WERI-Rb-1 (cell line): Measurements from ENCODE around the gene VSTM2B.

Experiments used
- DNase-seq: peaks from one replicate; pipeline ENCODE4 v3.0.0-alpha.2; 2020
- H3K27ac ChIP-seq: fragments of 250-450 bp; sonication (Bioruptor Pico); 2 replicates; pipeline ENCODE4 v1.5.1; 2020; ENCODE audit warnings: mild to moderate bottlenecking, moderate library complexity
- H3K27me3 ChIP-seq: fragments of 250-450 bp; sonication (Bioruptor Pico); 2 replicates; pipeline ENCODE4 v1.5.1; 2021; ENCODE audit warnings: mild to moderate bottlenecking, low read depth, moderate library complexity; ENCODE audit not compliant: insufficient read depth, severe bottlenecking
- H3K36me3 ChIP-seq: fragments of 250-450 bp; sonication (Bioruptor Pico); 2 replicates; pipeline ENCODE4 v1.5.1; 2020; ENCODE audit warnings: mild to moderate bottlenecking, moderate library complexity
- H3K4me3 ChIP-seq: 2 replicates; pipeline ENCODE4 v1.5.1; 2011; ENCODE audit warnings: low read depth, mild to moderate bottlenecking, control low read depth, low read length
- H3K9me3 ChIP-seq: fragments of 250-450 bp; sonication (Bioruptor Pico); 2 replicates; pipeline ENCODE4 v1.5.1; 2021; ENCODE audit warnings: mild to moderate bottlenecking, moderate library complexity; ENCODE audit not compliant: severe bottlenecking
- TF ChIP-seq, protein P1 (sequence below): IDR thresholded peaks from 2 replicates; pipeline ENCODE4 v1.5.1; 2011; ENCODE audit warnings: low read depth, mild to moderate bottlenecking, control low read depth, inconsistent platforms, low read length

The VSTM2B gene

DNA sequence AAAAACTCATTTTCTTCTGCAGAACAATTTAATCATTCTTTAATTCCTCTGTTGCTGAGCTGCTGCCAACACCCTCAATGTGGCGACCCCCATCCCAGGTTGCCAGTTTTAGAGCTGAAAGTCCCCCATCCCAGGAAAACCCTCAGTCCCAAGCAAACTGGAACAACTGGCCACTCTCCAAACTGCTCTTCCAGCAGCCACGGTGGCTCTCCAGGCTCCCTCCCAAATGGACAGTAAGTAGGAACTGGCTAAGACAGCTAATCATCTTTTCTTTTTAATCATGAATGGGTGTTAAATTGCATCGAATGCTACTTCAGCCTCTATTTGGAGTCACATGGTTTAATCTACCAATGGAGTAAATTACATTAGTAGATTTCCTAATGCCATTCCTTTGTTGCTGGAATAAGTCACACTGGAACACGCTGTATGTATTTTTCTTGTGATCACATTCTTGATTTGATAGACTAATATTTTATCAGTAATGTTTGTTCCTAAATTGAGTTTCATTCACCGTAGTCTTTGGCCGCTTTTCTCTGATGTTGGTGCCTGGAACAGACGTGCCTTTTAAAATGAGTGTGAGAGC is 33.7 kb upstream of the VSTM2B start:
- H3K4me3 ChIP-seq = no peak overlapping the region
- DNase-seq = no peak
- no peak overlapping the region for H3K27ac ChIP-seq
- H3K9me3 ChIP-seq = no peaks in the 10 kb centered on the region
- peaks cover 93% of the 10 kb centered on the region for H3K27me3 ChIP-seq
- H3K36me3 ChIP-seq = no peaks in the 10 kb centered on the region
- TF ChIP-seq, protein P1, sequence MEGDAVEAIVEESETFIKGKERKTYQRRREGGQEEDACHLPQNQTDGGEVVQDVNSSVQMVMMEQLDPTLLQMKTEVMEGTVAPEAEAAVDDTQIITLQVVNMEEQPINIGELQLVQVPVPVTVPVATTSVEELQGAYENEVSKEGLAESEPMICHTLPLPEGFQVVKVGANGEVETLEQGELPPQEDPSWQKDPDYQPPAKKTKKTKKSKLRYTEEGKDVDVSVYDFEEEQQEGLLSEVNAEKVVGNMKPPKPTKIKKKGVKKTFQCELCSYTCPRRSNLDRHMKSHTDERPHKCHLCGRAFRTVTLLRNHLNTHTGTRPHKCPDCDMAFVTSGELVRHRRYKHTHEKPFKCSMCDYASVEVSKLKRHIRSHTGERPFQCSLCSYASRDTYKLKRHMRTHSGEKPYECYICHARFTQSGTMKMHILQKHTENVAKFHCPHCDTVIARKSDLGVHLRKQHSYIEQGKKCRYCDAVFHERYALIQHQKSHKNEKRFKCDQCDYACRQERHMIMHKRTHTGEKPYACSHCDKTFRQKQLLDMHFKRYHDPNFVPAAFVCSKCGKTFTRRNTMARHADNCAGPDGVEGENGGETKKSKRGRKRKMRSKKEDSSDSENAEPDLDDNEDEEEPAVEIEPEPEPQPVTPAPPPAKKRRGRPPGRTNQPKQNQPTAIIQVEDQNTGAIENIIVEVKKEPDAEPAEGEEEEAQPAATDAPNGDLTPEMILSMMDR = no peak

DNA sequence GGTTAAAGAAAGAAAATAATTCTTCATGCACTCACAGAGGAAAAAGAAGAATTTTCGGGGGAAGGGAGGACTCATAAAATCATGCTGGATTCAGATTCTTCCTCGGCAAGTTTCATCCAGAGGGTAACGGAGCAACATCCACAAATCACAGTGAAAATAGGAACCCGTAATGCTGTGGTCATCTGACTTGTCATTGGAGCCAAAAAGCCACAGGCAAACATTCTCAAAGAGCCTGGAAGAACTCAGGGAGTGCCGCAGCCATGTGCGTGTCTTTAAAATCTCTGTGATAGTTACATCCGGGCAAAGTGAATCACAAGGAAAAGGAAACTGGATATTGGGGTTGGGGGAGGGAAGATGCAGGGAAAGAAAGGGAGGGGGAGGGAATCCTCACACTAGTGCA is 33.0 kb upstream of the VSTM2B start:
- no peak overlapping the region for H3K27ac ChIP-seq
- H3K4me3 ChIP-seq = no peak overlapping the region
- peaks cover 93% of the 10 kb centered on the region for H3K27me3 ChIP-seq
- no peak for DNase-seq
- no peaks in the 10 kb centered on the region for H3K36me3 ChIP-seq
- no peaks in the 10 kb centered on the region for H3K9me3 ChIP-seq
- TF ChIP-seq, protein P1 = no peak

DNA sequence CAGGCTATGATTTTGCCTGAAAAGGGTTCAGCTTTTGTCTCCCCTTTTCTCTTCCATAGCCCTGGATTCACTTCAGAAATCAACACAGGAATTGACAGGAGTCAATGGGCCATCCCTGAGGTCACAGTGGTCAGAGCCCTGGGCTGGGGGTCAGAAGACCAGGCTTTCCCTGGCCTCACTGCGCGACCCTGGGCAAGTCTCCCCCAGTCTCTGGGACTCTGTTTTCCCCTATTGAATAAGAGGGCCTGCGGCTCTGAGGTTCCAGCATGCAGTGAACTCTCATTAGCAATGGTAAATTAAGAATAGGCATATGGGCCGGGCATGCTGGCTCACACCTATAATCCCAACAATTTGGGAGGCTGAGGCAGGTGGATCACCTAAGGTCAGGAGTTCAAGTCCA is 30.7 kb upstream of the VSTM2B start:
- Histone ChIP-seq H3K36me3 (no peaks in the 10 kb centered on the region), H3K27me3 (peaks cover 93% of the 10 kb centered on the region), H3K27ac (no peak overlapping the region), H3K9me3 (no peaks in the 10 kb centered on the region), H3K4me3 (no peak overlapping the region)
- TF ChIP-seq, protein P1 = no peak
- DNase-seq = no peak

DNA sequence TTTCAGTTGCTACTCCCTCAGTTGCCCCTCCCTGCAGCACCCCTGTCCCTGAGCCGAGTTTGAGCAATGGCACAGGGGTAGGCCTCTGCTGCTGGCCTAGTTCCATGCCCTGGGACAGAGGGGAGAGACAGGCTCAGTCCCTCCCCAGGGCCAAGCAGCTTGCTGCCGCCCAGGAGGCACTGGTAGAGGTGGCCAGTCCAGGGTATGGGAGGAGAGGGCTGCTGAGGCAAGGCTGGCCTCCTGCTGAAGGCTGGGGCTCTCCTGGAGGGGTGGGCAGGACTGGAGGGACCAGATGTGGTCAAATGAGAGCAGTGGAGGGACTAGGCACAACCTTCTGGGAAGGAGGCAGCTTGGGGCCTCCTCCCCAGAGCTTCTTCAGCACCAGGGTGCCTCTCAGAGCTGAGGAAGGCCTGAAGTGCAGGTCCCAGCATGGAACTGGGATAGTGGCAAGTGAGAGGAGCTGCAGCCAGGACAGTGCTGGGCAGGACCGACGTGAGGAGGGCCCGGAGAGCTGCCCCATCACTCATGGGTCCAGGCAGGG is 29.8 kb upstream of the VSTM2B start:
- Histone ChIP-seq H3K4me3 (no peak overlapping the region), H3K9me3 (no peaks in the 10 kb centered on the region), H3K27me3 (peaks cover 91% of the 10 kb centered on the region), H3K36me3 (no peaks in the 10 kb centered on the region), H3K27ac (no peak overlapping the region)
- DNase-seq = no peak
- TF ChIP-seq, protein P1 = no peak

DNA sequence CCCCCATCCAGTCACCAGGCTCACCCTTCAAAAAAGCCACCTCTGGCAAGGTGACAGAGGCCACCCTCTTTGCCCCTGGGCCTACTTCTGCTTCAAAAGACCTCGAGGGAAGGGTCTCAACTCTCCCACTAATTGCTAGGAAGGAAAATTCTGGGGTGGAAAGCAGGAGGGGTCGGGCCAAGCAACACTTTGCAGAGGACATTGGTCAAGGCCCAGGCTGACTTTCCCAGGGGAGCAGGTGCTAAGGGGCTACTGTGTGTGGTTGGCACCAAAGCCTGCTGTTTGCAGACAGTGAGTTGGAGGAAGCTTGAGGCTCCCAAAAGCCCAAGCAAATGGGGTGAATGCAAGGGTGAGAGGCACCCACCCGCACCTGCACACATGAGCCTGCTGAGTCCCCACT is 28.6 kb upstream of the VSTM2B start:
- no peak overlapping the region for H3K27ac ChIP-seq
- H3K36me3 ChIP-seq = no peaks in the 10 kb centered on the region
- no peak for DNase-seq
- H3K4me3 ChIP-seq = no peak overlapping the region
- TF ChIP-seq, protein P1 = no peak
- peaks cover 91% of the 10 kb centered on the region for H3K27me3 ChIP-seq
- no peaks in the 10 kb centered on the region for H3K9me3 ChIP-seq
